Gastroesophageal sphincter (tissue), 4 donors: ENCODE data around the gene YIPF2. TPM values are rescaled to one million over a fixed set of nuclear protein-coding genes. Genes with fewer than 3 reads are reported as not detected.
A peak's percentile ranks its signal among the peaks of the same experiment; 100 is the strongest.

Experiments
- ATAC-seq: fragments of 150-250 bp; one replicate; pipeline ENCODE4 v1.9.1; 2016; ENCODE audit warnings: mild to moderate bottlenecking, moderate library complexity
- H3K27ac ChIP-seq, 4 donors: fragments of 200-600 bp; sonication (generic) in 3 of 4; 1 replicate in 3 of 4; 2 replicates in 1 of 4; pipeline ENCODE4 v1.5.1; 2016 to 2019
- H3K27me3 ChIP-seq: fragments of 200-600 bp; sonication (generic); one replicate; pipeline ENCODE4 v1.5.1; 2019
- H3K36me3 ChIP-seq, 2 donors: fragments of 200-600 bp; sonication (generic); one replicate each; pipeline ENCODE4 v1.5.1; 2019; ENCODE audit warnings: control low read depth in 1 of 2
- H3K4me1 ChIP-seq, 3 donors: fragments of 200-600 bp; sonication (generic); 1 replicate in 2 of 3; 2 replicates in 1 of 3; pipeline ENCODE4 v1.5.1; 2016 to 2019; ENCODE audit warnings: control low read depth in 2 of 3
- H3K4me3 ChIP-seq, 2 donors: fragments of 200-600 bp; sonication (generic); one replicate each; pipeline ENCODE4 v1.5.1; 2019; ENCODE audit warnings: mild to moderate bottlenecking in 1 of 2, moderate library complexity in 1 of 2
- H3K9me3 ChIP-seq, 3 donors: fragments of 200-600 bp; sonication (generic); one replicate each; pipeline ENCODE4 v1.5.1; 2017 to 2019; ENCODE audit warnings: control low read depth in 2 of 3
- CTCF ChIP-seq, 4 experiments: fragments of 200-600 bp in 2 of 4; fragments of 450-650 bp in 2 of 4; sonication (generic) in 1 of 4; IDR thresholded peaks; one replicate each; pipeline ENCODE4 v1.5.1; 2017 to 2019; ENCODE audit warnings: antibody characterized with exemption in 4 of 4, mild to moderate bottlenecking in 2 of 4, moderate library complexity in 2 of 4
- EP300 ChIP-seq: sonication (generic); formaldehyde crosslinking; IDR thresholded peaks from one replicate; pipeline ENCODE4 v1.6.1; 2017; ENCODE audit warnings: antibody characterized with exemption, mild to moderate bottlenecking
- POLR2A ChIP-seq, 2 donors: fragments of 450-650 bp; IDR thresholded peaks; one replicate each; pipeline ENCODE4 v1.6.1; 2017; ENCODE audit warnings: antibody characterized with exemption in 2 of 2, mild to moderate bottlenecking in 2 of 2, moderate library complexity in 1 of 2
- POLR2AphosphoS5 ChIP-seq: sonication (generic); formaldehyde crosslinking; IDR thresholded peaks from one replicate; pipeline ENCODE4 v1.6.1; 2017; ENCODE audit warnings: antibody characterized with exemption
- WGBS, 2 donors: methylation state at CpG; one replicate each; pipeline ENCODE4 v1.1.5; 2018; ENCODE audit warnings: low coverage in 1 of 2; 5-methylcytosine and 5-hydroxymethylcytosine counted together
- total RNA-seq, 4 donors: library from RNA; depleted of rRNA; stranded (reverse); fragments of >200 nt; gene quantifications; one replicate each; pipeline ENCODE4 v1.1.0, GENCODE V29; 2016

Gene YIPF2
- total RNA-seq, 4 donors from 2014 or later, result 25.5 to 47.8 (median 28.1) TPM

- Histone ChIP-seq H3K9me3 (no peaks in the 10 kb centered on the region), H3K4me1 (no peaks in the 10 kb centered on the region), H3K27me3 (no peaks in the 10 kb centered on the region), H3K27ac (peak overlapping the region in 1 of 4 donors; percentile 4), H3K36me3 (peaks cover 0 to 99% of the 10 kb centered on the region in 2 donors), H3K4me3 (no peak overlapping the region)
- 100% methylated on average over 1 of the region's 19 CpGs; no CpG with 5 or more reads in 1 of the 2 donors for WGBS, 2 donors
- TF ChIP-seq EP300 (no peak), POLR2A (IDR thresholded peaks at IDR 0.05) (no peak), CTCF (IDR thresholded peaks at IDR 0.05) (no peak), POLR2AphosphoS5 (no peak)
- ATAC-seq, result peak; percentile 48
These were observed 13.0 kb downstream of the YIPF2 start for GRCh38 chr19:10915130-10916091.

DNA sequence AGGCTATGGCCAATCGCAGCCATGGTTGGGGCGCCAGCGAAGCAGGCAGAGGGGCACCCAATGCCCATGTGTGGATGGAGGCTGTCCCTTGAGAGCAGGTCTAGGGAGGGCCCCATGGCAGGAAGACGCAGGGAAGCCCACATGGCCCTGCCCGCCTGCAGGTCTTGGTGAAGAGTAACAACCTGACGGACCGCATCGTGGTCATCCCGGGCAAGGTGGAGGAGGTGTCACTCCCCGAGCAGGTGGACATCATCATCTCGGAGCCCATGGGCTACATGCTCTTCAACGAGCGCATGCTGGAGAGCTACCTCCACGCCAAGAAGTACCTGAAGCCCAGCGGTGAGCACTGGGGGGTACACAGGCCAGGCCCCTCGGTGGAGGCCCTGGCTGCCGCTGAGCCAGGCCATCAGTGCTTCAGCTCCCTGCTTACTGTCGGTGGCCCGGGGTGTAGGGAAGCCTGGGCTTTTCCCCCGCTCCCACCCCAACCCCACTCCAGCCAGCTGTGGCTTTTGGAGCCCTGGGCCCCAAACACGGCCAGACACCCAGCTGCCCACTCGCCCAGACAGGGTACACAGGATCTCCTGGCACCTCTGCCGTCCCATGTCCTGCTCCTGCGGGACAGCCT lies 14.6 kb downstream of the YIPF2 start:
- 100% methylated on average over 4 of the region's 24 CpGs; no CpG with 5 or more reads in 1 of the 2 donors for WGBS, 2 donors
- Histone ChIP-seq H3K27me3 (no peaks in the 10 kb centered on the region), H3K4me1 (no peaks in the 10 kb centered on the region), H3K36me3 (peaks cover 0 to 99% of the 10 kb centered on the region in 2 donors), H3K4me3 (no peak overlapping the region), H3K9me3 (no peaks in the 10 kb centered on the region), H3K27ac (no peak overlapping the region)
- no peak for ATAC-seq
- TF ChIP-seq POLR2A (IDR thresholded peaks at IDR 0.05) (no peak), CTCF (IDR thresholded peaks at IDR 0.05) (no peak), EP300 (no peak), POLR2AphosphoS5 (no peak)

GRCh38 chr19:10912619-10913018 lies 15.8 kb downstream of the YIPF2 start:
- ATAC-seq, result no peak
- no peak overlapping the region for H3K4me3 ChIP-seq
- H3K27ac ChIP-seq, result no peak overlapping the region
- TF ChIP-seq CTCF (IDR thresholded peaks at IDR 0.05) (no peak), POLR2A (IDR thresholded peaks at IDR 0.05) (no peak), EP300 (no peak), POLR2AphosphoS5 (no peak)
- H3K4me1 ChIP-seq, result no peaks in the 10 kb centered on the region
- H3K27me3 ChIP-seq, result no peaks in the 10 kb centered on the region
- WGBS, 2 donors, result 89 to 100% methylated on average over 1 to 11 of the region's 18 CpGs
- peaks cover 0 to 99% of the 10 kb centered on the region in 2 donors for H3K36me3 ChIP-seq
- no peaks in the 10 kb centered on the region for H3K9me3 ChIP-seq

DNA sequence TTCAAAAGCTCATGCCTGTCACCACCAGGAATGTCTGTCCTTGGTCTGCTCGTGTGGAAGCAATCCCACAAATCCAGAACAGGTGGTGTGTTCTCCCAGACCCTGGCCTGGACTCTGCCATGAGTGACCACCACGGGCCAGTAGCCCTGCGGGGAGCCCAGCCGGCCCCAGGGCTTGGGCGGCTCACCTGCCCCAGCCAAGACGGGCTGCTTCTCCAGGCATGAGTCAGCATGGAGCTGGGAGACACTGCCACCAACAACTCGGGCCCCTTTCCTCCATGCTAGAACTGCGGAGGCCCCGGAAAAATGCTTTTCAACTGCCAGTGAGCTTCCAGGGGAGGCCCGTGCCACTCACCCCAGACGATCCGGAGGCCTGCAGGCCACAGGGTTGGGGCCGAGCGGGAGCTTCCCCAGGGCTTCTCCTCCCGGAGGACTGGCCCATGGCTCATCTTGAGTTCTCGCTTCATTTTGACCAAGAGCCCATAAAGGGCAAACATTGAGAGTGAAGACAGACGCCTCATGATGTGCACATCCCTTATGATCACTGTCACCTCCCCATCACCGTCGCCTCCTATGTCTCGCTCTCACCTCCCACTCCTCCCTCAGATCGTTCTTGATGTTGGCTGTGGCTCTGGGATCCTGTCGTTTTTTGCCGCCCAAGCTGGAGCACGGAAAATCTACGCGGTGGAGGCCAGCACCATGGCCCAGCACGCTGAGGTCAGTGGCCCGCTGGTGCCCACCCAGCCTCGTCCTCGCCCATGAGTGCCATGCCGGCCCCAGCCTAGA lies 16.7 kb downstream of the YIPF2 start:
- Histone ChIP-seq H3K9me3 (no peaks in the 10 kb centered on the region), H3K36me3 (peaks cover 0 to 100% of the 10 kb centered on the region in 2 donors), H3K27ac (no peak overlapping the region), H3K4me1 (no peaks in the 10 kb centered on the region), H3K27me3 (no peaks in the 10 kb centered on the region), H3K4me3 (no peak overlapping the region)
- TF ChIP-seq CTCF (IDR thresholded peaks at IDR 0.05) (no peak), POLR2AphosphoS5 (no peak), POLR2A (IDR thresholded peaks at IDR 0.05) (no peak), EP300 (no peak)
- 89% methylated on average over 12 of the region's 31 CpGs; no CpG with 5 or more reads in 1 of the 2 donors for WGBS, 2 donors
- no peak for ATAC-seq
